HG03039 (cell line): Measurements from ENCODE around the gene PTK7.
"Not testable (repeated sequence)": the region's sequence is repeated elsewhere in the genome, so short reads cannot be mapped to it uniquely, and the experiment has no call there.

Experiments used
- ATAC-seq: cut with Tn5 transposase; IDR thresholded peaks from one replicate; pipeline ENCODE4 v1.9.1; 2021; ENCODE audit warnings: mild to moderate bottlenecking, moderate library complexity; ENCODE audit not compliant: unreplicated experiment

PTK7 gene

DNA sequence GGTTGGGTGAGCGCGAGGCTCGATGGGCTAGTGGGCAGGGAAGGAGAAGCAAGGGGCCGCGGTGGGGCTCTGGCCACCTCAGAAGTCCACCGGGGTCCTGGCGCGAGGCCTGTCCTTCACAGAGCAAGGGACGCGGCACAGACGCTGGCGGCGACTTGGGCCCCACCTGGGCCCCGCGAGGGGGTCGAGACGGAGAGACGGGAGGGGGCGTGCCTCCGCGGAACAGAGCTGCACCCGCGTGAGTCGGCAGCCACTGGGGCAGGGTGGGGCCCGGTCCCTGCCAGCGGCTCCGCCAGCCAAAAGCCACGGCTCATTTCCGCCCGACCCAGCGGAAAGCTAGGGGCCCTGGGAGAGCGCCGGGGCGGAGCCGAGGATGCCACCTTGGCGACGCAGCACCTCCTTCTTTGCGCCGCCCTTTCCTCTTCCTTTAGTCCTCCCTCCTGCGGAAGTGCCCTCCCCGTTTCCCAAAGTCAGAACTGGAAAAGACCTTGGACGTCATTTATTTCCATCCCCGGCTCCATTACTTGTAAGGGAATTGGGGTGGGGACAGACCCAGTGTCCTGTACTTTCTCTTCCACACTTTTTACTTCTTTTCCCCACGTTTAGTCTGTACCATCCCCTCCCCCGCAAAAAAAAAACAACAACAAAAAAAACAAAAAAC, 22.4 kb upstream of the PTK7 start, which contains the start of gene CUL7:
CUL7 (minus strand) TSS at position 307 of the 661 bp plus-strand sequence. CDS start 1,063 bp downstream, outside the sequence.
- peak; percentile 87 for ATAC-seq

DNA sequence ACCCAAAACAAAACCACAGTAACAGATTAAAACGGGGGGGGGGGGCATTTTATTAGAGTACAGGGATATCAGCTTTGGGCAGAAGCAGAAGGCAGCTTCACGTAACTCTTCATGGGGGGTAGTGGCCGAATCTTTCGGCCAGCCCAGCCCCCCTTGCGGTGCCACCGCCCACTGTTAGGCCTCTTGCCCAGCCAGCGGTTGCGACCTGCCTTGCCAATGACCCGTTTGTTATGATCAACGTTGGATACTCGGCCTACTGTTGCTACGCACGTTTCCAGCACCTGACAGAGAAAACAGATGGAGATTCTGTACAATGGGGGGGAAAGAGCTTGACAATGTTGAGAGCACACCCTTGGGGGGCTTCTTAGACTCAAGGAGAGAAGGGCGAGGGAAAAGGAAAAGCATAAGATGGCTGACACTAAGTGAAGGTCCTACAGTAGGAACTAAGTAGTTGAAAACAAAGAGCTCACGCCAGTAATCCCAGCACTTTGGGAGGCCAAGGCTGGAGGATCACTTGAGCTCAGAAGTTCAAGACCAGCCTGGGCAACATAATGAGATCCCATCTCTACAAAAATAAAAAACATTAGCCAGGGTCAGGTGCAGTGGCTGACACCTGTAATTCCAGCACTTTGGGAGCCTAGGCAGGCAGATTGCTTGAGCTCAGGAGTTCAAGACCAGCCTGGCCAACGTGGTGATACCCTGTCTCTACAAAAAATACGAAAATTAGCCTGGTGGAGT, 21.7 kb upstream of the PTK7 start:
- no peak for ATAC-seq

DNA sequence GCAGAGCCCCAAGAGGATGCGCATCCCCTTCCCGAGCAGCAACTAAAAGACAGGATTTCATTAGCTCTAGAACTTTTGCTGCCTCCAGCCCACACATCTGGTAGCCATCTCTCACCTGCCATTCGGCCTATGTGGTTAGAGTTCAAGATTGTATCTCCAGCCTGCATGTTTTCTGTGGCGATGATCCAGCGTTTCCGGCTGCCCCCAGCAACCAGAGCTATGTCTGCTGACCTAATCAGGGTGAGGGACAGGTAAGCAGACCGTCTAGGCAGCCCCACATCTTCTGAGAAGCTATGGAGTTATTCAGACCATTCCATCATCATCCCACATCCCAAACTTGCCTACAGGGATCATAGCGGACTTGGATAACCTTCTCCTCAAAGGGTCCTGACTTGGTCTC, 20.1 kb upstream of the PTK7 start:
- ATAC-seq: no peak

DNA sequence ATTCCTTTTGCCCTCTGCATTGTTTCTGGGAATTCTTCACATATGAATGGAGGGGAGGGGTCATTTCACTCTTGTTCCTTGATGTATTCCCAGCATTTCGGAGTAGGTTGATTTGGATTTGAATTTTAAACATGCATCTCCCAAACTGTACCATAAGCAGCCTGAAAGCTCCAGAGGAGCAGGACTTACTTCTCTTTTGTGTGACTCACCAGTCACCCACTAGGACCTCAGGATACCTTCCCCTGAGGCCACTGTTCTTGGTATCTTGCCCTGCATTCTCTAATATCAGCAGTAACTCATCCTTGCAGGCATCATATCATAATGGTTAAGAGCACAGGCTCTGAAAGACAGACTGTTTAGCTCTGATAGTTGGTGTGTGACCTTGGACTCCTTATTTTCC, 17.6 kb upstream of the PTK7 start:
- no peak for ATAC-seq

DNA sequence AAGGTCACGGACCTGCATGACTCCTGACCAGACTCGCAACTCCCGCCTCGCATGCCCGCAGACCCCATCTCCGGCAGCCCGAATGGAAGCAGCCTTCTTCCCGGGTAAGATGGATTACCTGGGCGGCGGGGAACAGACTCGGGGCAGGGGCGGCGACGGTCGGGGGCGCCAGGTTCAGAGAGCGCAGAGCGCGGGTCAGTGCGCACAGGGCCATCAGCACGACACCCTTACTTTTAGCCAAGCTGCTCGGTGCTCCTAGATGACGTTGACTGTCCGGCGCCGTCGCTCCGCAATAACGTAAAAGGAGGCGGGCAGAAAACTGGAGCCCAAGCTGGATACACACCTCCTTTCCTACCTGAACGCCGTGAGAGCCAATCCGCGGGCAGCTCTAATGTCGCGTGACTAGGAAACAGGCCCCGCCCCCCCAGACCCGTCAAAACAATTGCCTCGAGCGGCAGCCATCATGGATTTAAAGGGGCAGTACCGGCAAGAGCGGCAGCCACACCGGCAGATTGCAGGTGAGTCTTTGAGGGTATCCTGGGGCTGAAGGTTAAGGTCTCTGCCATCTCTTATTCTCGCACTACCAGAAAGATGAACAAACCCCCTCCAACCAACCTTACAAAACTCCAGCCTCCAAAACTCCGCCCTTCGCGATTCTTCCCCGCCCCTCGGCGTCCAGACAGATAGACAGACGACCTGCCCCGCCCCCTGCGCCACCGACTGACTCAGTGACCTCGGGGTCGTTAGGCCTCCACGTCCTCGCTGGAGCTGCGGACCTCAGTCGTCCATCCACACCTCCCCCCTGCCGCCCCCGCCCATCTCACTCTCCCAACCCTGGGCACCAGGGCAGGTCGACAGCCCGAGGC, 16.7 kb upstream of the PTK7 start, which contains the start of the genes KLC4 and MRPL2:
KLC4 (plus strand) TSS at position 464 of the 866 bp plus-strand sequence. CDS start 1,705 bp downstream, outside the sequence.
MRPL2 (minus strand) TSS at position 267 of the 866 bp plus-strand sequence; CDS start at position 214, 53 bp downstream.
- peak; percentile 75 for ATAC-seq

DNA sequence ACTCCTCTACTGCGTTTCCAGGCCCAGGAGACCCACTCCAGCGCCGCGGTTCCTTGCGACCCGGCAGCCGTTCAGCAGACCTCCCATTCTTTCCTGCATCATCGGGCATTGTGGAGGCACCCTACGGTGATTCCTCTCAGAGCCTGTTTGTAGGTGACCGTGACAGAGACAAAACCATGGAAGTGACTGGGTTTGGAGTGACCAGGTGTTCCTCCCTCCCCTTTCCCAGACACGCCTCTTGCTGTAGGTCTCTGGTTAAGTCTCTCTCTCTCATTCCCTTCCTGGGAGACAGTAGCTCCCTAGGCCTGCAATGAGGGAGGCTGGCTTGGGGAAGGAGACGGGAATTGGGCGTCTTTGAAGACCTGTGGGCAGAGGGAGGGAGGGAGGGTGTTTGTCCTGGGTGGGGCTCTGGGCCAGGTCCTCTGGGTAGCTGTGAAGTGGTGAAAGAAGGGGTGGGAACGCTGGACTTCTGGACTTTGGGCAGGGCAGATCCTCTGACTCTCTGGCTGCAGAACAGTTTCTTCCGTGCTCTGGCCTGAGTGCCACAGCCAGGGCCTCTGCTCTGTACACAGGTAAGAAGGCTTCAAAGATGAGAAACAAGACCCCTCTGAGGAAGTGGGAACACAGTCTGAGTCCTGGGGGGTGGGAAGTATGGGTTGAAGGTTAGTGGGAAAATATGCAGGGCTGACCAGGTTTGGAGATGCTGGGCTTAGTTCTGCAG, 15.9 kb upstream of the PTK7 start:
- no peak for ATAC-seq

DNA sequence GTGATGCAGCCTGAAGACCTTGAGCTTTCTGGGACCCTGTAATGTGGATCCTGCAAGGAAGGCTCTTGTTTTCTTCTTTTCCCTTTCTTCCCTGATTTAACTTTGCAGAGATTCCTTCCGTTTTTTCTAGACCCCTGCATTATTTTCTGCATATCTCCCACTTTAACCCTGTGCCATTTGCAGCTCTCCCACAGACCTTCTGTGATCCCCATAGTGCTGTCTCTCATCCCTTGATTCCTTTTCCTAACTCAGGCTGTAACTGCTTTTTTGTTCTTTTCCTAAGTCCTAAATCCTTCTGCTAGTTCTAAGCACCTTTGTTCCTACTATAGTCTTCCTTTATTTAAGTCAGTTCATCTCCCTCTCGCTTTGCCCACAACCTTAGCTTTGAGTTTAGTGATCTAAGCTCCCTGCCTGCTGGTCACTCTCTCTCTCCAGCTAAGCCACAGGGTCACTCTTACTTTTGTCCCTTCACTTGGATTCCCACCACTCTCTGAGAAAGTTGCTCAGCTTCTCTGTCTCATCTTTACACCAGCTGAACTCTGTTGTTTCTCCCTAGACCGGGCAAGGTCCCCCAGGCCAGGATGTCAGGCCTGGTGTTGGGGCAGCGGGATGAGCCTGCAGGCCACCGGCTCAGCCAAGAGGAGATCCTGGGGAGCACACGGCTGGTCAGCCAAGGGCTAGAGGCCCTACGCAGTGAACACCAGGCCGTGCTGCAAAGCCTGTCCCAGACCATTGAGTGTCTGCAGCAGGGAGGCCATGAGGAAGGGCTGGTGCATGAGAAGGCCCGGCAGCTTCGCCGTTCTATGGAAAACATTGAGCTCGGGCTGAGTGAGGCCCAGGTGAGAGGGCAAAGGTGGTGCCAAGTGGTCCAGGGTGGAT, 15.1 kb upstream of the PTK7 start:
- ATAC-seq: no peak

DNA sequence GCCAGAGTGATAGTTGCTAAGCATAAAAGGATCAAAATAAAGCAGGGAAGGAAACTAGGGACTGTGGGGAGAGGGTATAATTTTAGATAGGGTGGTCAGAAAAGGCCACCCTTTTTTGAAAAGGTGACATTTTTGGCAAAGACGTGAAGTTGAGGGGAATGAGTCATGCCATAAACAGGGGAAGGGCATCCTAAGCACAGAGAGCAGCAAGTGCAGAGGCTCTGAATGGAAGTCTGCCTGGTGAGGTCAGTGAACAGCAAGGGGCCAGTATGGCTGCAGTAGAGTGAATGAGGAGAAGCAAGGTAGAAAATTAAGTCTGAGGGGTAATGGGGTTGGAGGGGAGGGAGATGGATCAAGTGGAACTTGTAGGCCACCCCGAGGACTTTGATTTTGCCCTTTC, 14.3 kb upstream of the PTK7 start:
- no peak for ATAC-seq

DNA sequence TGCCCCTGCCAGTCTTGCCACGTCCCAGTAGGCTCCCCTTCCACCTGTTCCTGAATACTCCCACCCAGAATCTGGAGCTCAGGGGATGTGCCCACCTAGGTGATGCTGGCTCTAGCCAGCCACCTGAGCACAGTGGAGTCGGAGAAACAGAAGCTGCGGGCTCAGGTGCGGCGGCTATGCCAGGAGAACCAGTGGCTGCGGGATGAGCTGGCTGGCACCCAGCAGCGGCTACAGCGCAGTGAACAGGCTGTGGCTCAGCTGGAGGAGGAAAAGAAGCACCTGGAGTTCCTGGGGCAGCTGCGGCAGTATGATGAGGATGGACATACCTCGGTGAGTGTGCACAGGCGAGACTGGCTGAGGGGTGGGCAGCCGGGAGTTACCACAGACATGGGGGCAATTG, 13.3 kb upstream of the PTK7 start:
- no peak for ATAC-seq

DNA sequence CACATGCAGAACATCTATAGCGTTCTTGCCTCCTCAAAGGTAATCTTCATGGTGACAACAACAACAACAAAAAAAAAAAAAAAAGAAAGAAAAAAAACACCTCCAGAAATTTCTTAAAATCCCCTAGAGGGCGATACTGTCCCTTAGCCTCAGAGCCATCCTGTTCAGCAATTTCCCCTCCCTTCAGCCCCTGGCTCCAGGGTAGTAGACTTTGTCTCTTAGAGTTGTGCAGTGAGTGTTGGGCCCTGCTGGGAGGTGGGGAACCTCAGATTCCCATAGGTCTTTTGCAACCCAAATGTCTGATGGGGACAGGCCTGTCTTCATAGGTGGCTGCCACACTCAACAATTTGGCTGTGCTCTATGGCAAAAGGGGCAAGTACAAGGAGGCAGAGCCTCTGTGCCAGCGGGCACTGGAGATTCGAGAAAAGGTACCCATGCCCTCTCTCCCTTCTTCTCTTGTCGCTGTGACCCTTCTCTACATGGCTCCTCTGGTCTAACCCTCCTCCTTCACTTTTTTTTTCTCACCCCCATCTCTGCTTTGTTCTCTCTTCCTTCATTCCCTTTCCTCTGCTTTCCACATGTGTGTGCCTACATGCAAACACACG, 6.0 kb upstream of the PTK7 start:
- no peak for ATAC-seq

DNA sequence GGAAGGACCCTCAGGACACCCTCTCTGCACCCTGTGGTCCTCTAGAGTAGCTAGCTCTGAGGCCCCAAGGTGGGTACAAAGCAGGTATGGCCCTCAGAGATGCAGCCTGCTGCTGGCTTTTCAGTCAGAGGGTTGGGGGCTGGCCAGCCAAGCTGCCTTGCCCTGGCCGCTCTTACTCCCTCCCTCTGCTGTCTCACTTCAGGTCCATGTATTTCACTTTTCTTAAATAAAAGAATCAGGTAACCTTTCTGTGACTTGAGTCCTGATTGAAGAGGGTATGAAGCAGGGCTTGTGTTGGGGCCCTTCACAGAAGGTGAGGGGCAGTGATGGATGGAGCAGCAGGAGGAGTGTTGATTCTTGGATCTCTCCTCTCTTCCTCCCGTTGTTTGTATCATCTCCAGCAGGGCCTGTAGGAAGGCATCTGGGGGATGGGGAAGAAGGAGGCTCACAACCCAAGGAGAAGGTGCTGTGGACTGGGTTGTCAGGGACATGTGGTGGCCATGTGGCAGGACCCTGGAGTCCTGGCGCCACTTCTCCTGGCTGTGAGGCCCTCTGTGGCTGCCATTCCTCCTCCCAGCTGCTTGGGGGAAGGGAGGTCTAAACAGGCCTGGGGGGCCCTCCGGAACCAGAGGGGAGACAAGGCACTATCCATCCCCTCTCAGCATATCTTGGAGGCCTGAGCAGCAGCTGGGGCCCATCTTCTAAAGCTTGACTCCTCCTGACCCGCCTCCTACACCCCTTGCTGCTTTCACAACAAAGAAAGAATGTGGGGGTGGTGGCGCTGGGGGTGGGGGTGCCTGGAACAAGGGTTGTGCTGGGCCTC, 1.1 kb upstream of the PTK7 start:
- ATAC-seq: no peak

DNA sequence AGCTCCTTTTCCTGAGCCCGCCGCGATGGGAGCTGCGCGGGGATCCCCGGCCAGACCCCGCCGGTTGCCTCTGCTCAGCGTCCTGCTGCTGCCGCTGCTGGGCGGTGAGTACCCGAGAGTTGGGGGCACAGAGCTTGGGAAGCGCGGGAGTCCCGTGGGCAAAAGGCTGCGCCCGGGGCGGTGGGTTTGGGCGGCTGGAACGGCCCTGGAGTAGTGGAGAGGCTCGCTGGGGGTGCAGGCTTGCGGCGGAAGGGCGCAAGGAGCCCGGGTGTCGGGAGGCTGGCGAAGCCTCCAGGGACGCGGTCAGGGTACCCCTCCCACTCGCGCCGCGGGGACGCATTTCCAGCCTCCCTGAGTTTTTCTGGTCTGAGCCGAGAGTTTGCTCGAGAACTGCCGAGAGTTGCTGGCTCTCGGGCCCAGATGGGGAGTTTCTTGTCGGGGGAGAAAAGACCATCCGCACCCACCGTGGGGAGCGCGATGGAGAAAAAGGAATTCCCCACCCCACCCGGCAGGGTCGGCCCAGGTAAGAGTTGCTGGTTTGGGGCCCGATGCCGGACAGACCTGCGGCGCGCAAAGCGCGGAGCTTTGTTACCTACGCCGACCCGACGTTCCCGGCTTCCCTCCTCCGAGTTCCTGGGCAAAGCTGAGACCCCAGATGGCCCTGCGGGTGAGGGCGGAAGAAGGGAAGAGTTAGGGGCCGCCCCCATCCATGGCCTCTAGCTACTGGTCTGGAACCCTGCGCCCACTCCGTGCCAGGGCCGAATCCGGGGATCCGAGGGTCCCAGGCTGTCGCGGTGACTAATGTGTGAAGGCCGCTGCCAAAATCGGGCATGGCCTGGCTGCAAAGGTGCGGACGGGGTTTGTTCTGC, 584 bp downstream of the PTK7 start:
- no peak for ATAC-seq

DNA sequence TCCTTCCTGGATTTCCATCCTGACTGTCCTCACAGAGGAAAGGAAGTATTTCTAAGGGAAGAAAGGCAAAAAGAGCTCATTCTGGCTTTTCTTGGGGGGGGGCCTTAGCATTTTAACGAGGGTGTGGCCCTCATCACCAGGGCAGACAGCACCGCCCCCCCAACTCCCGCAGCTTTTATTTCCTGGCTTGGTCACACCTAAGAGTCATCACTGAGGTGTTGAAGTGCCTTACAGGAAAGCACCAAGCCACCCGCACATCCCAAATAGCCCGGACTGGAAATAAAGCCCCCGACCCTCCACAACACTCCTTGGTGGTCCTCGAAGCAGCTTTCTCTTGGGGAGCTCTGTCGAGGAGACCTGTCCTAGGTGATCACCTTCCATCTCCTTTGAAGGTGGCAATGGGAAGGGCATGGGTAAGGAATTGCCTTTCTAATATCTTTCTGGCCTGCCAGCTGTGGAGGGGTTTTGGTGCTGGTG, 1.3 kb downstream of the PTK7 start:
- ATAC-seq: no peak

DNA sequence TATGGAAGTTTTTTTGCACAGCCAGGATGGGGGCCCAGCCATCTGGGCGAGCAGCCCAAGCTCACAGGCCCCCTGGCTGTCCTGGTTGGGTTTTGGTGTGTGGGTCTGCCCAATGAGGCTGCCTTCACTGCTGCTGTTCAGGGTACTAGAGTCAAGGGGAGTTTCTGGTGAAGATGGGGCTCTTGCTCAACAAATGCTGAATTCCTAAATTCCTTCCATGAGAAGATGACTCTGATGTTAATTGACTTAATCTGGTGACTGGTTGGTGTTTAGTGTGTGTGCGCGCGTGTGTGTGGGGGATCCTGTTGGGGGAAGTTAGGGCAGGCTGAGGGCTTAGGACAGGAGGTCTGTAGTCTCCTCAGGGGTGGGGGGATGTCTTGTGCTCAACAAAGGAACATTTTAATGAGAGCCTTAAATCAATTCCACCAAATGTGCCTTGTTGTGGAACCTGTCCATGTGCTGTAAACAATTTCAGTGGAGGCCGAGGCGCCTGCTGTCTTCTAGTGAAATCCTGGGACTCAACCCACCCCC, 1.9 kb downstream of the PTK7 start:
- no peak for ATAC-seq

DNA sequence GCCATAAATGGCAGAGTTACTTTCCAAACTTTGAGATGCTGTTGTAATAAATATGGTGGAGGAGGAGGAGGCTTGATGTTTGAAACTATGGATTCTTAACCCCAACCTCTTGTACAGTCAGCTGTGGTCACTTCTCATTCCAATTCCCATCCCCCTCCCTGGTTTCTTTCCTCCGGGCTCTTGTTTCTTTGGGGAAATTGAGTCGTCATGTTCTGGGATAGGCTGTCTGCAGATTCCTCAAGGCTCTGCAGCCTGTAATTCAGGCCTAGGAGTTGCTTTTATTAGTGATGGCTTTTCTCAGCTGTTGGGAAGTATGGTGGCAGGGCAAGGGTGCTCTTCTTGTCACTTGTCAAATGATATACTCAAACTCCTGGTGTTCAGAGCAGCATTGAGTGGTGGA, 2.6 kb downstream of the PTK7 start:
- no peak for ATAC-seq

DNA sequence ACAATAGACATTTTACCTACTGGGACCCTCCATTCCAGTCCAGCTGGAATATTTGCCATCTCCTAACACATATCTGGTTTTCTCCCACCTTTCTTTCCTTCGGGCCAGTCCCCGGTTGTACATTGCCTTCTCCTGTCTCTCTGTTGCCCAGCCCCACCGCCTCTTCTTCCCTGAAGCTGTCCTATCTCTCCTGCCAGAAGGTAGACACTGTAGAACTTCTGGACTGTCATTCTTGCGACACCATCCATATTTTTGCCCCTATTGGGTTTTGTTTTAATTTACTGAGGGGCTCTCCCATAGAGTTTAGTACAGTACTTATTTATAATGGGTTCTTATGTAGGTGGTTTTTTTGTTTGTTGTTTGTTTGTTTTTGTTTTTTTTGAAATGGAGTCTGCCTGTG, 4.9 kb downstream of the PTK7 start:
- ATAC-seq: no peak

DNA sequence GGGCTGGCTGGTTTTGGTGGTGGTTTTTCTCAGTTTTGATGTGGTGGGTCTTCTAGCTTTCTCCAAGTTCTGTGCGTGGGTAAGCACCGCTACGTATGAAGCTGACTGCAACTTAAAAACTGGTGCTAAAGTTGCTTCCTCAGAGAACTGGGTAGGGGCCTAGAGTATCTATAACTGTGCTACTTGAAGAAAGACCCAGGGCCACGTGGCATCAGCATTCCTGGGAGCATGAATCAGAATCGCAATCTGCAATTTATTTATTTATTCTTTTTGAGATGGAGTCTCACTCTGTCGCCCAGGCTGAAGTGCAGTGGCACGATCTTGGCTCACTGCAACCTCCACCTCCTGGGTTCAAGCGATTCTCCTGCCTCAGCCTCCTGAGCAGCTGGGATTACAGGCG, 5.8 kb downstream of the PTK7 start:
- not testable (repeated sequence) for ATAC-seq
